Measurements from ENCODE around the gene USP21. TPM values are rescaled to one million over a fixed set of nuclear protein-coding genes. Genes with fewer than 3 reads are reported as not detected.
"Not testable (repeated sequence)": the region's sequence is repeated elsewhere in the genome, so short reads cannot be mapped to it uniquely, and the experiment has no call there.

Gene USP21
- total RNA-seq: 10 to 100 TPM; 34.7 to 40.2 TPM

- CTCF ChIA-PET: interaction anchor here (1.5 to 2.0 kb wide), 3 partner anchors 8 to 35 kb away, joined by 3 to 8 read pairs (median 3); partner anchors contain the start of gene B4GALT3
- POLR2A ChIA-PET: no interaction called here
These were observed at the start of gene USP21 for GRCh38 chr1:161159087-161159912. Gene USP21, plus strand, starts transcription at chr1:161159500. Its CDS starts 1,141 bp downstream, at chr1:161160641.

GRCh38 chr1:161111117-161111516 lies 48.2 kb upstream of the USP21 start:
- Mint-ChIP-seq H3K9me3 (no peaks in the 10 kb centered on the region), H3K4me1 (peaks cover 49% of the 10 kb centered on the region), H3K27me3 (no peaks in the 10 kb centered on the region), H3K4me3 (no peak overlapping the region), H3K36me3 (ENCODE audit: low read depth) (peaks cover 23% of the 10 kb centered on the region), H3K27ac (no peak overlapping the region)
- POLR2A ChIA-PET: no interaction called here
- CTCF ChIA-PET: no interaction called here
- DNase-seq: no peak

More at GRCh38 chr1:161159087-161159912, at the start of gene USP21:
- peaks cover 71% of the 10 kb centered on the region for H3K4me1 Mint-ChIP-seq
- no peaks in the 10 kb centered on the region for H3K9me3 Mint-ChIP-seq
- H3K27me3 Mint-ChIP-seq: no peaks in the 10 kb centered on the region
- peak within 1 kb of the TSS; percentile 92 for H3K27ac Mint-ChIP-seq
- peak; percentile 93 for DNase-seq
- H3K36me3 Mint-ChIP-seq (ENCODE audit: low read depth): peaks cover 60% of the 10 kb centered on the region
- peak within 1 kb of the TSS; percentile 91 for H3K4me3 Mint-ChIP-seq

GRCh38 chr1:161111527-161111926 lies 47.8 kb upstream of the USP21 start:
- ChIA-PET CTCF (interaction anchor here (1.0 to 4.0 kb wide), 2 partner anchors 14 to 40 kb away, joined by 3 to 23 read pairs; partner anchors contain the start of gene KLHDC9), POLR2A (no interaction called here)
- no peaks in the 10 kb centered on the region for H3K27me3 Mint-ChIP-seq
- no peak for DNase-seq
- H3K36me3 Mint-ChIP-seq (ENCODE audit: low read depth): peaks cover 20% of the 10 kb centered on the region
- H3K9me3 Mint-ChIP-seq: no peaks in the 10 kb centered on the region
- no peak overlapping the region for H3K4me3 Mint-ChIP-seq
- peaks cover 50% of the 10 kb centered on the region for H3K4me1 Mint-ChIP-seq
- H3K27ac Mint-ChIP-seq: no peak overlapping the region

GRCh38 chr1:161113915-161114314 lies 45.4 kb upstream of the USP21 start:
- Mint-ChIP-seq H3K9me3 (no peaks in the 10 kb centered on the region), H3K27ac (no peak overlapping the region), H3K27me3 (no peaks in the 10 kb centered on the region), H3K36me3 (ENCODE audit: low read depth) (peaks cover 22% of the 10 kb centered on the region), H3K4me1 (peaks cover 62% of the 10 kb centered on the region), H3K4me3 (no peak overlapping the region)
- POLR2A ChIA-PET: no interaction called here
- CTCF ChIA-PET: interaction anchor here (1.3 to 4.0 kb wide), 3 partner anchors 16 to 59 kb away, joined by 4 to 23 read pairs (median 5); partner anchors contain the start of genes DEDD and KLHDC9
- no peak for DNase-seq

- DNase-seq: no peak
- CTCF ChIA-PET: interaction anchor here (1.3 to 4.0 kb wide), 3 partner anchors 17 to 60 kb away, joined by 4 to 23 read pairs (median 5); partner anchors contain the start of genes DEDD and KLHDC9
- Mint-ChIP-seq H3K27ac (peak overlapping the region; percentile 32), H3K4me1 (peaks cover 66% of the 10 kb centered on the region), H3K9me3 (no peaks in the 10 kb centered on the region), H3K27me3 (no peaks in the 10 kb centered on the region), H3K4me3 (no peak overlapping the region), H3K36me3 (ENCODE audit: low read depth) (peaks cover 23% of the 10 kb centered on the region)
- POLR2A ChIA-PET: no interaction called here
These were observed 44.7 kb upstream of the USP21 start for GRCh38 chr1:161114556-161114955.

- H3K27me3 Mint-ChIP-seq: no peaks in the 10 kb centered on the region
- H3K4me1 Mint-ChIP-seq: peaks cover 73% of the 10 kb centered on the region
These were observed 44.1 kb upstream of the USP21 start for GRCh38 chr1:161115132-161115711.

GRCh38 chr1:161115961-161116360 lies 43.3 kb upstream of the USP21 start:
- CTCF ChIA-PET: interaction anchor here (0.8 to 2.1 kb wide), 5 partner anchors 9 to 44 kb away, joined by 3 to 11 read pairs (median 4); no protein-coding TSS in a partner anchor
- H3K9me3 Mint-ChIP-seq, H3K27ac Mint-ChIP-seq, POLR2A ChIA-PET, H3K27me3 Mint-ChIP-seq, DNase-seq: not testable (repeated sequence)
- H3K4me3 Mint-ChIP-seq: peak overlapping the region; percentile 94
- peaks cover 32% of the 10 kb centered on the region for H3K36me3 Mint-ChIP-seq (ENCODE audit: low read depth)
- H3K4me1 Mint-ChIP-seq: peaks cover 74% of the 10 kb centered on the region

More at GRCh38 chr1:161115132-161115711, 44.1 kb upstream of the USP21 start:
- Mint-ChIP-seq H3K4me3 (peak overlapping the region; percentile 13), H3K9me3 (no peaks in the 10 kb centered on the region), H3K36me3 (ENCODE audit: low read depth) (peaks cover 29% of the 10 kb centered on the region), H3K27ac (peak overlapping the region; percentile 20)
- ChIA-PET POLR2A (no interaction called here), CTCF (interaction anchor here (0.8 to 4.0 kb wide), 4 partner anchors 14 to 60 kb away, joined by 3 to 23 read pairs (median 4); partner anchors contain the start of gene KLHDC9)
- DNase-seq: no peak

GRCh38 chr1:161117759-161118581 lies 41.3 kb upstream of the USP21 start, which contains the start of the genes NIT1 and PFDN2:
Gene NIT1, plus strand, starts transcription at chr1:161118105. Its CDS starts 72 bp downstream, at chr1:161118177.
Gene PFDN2, minus strand, starts transcription at chr1:161118037. Its CDS starts 11 bp downstream, at chr1:161118026.
- peaks cover 71% of the 10 kb centered on the region for H3K4me1 Mint-ChIP-seq
- DNase-seq: peak; percentile 86
- H3K9me3 Mint-ChIP-seq: no peaks in the 10 kb centered on the region
- ChIA-PET CTCF (interaction anchor here (0.6 to 3.3 kb wide), 12 partner anchors 8 to 264 kb away, joined by 3 to 25 read pairs (median 3); partner anchors contain the start of genes DEDD, KLHDC9 and UFC1), POLR2A (interaction anchor here (0.7 to 0.8 kb wide), 2 partner anchors 13 to 73 kb away, joined by 3 read pairs; partner anchors contain the start of gene USF1)
- H3K27ac Mint-ChIP-seq: peak within 1 kb of the TSS; percentile 92
- no peaks in the 10 kb centered on the region for H3K27me3 Mint-ChIP-seq
- peak within 1 kb of the TSS; percentile 94 for H3K4me3 Mint-ChIP-seq
- H3K36me3 Mint-ChIP-seq (ENCODE audit: low read depth): peaks cover 45% of the 10 kb centered on the region

GRCh38 chr1:161119092-161119903 lies 40.0 kb upstream of the USP21 start:
- CTCF ChIA-PET: interaction anchor here (0.9 to 3.3 kb wide), 4 partner anchors 9 to 122 kb away, joined by 3 to 25 read pairs (median 4); partner anchors contain the start of gene KLHDC9
- peaks cover 46% of the 10 kb centered on the region for H3K36me3 Mint-ChIP-seq (ENCODE audit: low read depth)

GRCh38 chr1:161121042-161121650 lies 38.2 kb upstream of the USP21 start:
- peaks cover 49% of the 10 kb centered on the region for H3K36me3 Mint-ChIP-seq (ENCODE audit: low read depth)
- POLR2A ChIA-PET: no interaction called here

More at GRCh38 chr1:161119092-161119903, 40.0 kb upstream of the USP21 start:
- POLR2A ChIA-PET: no interaction called here
- Mint-ChIP-seq H3K27me3 (no peaks in the 10 kb centered on the region), H3K4me1 (peaks cover 57% of the 10 kb centered on the region), H3K9me3 (no peaks in the 10 kb centered on the region), H3K27ac (peak overlapping the region; percentile 92), H3K4me3 (peak overlapping the region; percentile 94)
- peak; percentile 66 for DNase-seq

GRCh38 chr1:161121834-161122233 lies 37.5 kb upstream of the USP21 start:
- Mint-ChIP-seq H3K4me1 (peaks cover 46% of the 10 kb centered on the region), H3K27me3 (no peaks in the 10 kb centered on the region), H3K36me3 (ENCODE audit: low read depth) (peaks cover 53% of the 10 kb centered on the region), H3K9me3 (no peaks in the 10 kb centered on the region), H3K4me3 (no peak overlapping the region), H3K27ac (no peak overlapping the region)
- no peak for DNase-seq
- CTCF ChIA-PET: interaction anchor here (0.7 to 1.6 kb wide), 8 partner anchors 14 to 354 kb away, joined by 3 to 5 read pairs (median 3); no protein-coding TSS in a partner anchor
- POLR2A ChIA-PET: no interaction called here

More at GRCh38 chr1:161121042-161121650, 38.2 kb upstream of the USP21 start:
- Mint-ChIP-seq H3K9me3 (no peaks in the 10 kb centered on the region), H3K4me1 (peaks cover 49% of the 10 kb centered on the region), H3K27ac (peak overlapping the region; percentile 76), H3K27me3 (no peaks in the 10 kb centered on the region), H3K4me3 (no peak overlapping the region)
- CTCF ChIA-PET: interaction anchor here (0.7 to 1.6 kb wide), 5 partner anchors 19 to 53 kb away, joined by 3 to 5 read pairs (median 3); no protein-coding TSS in a partner anchor
- DNase-seq: no peak
